ENCODE measurements around the gene C19orf12.

- TF ChIP-seq, protein P1, sequence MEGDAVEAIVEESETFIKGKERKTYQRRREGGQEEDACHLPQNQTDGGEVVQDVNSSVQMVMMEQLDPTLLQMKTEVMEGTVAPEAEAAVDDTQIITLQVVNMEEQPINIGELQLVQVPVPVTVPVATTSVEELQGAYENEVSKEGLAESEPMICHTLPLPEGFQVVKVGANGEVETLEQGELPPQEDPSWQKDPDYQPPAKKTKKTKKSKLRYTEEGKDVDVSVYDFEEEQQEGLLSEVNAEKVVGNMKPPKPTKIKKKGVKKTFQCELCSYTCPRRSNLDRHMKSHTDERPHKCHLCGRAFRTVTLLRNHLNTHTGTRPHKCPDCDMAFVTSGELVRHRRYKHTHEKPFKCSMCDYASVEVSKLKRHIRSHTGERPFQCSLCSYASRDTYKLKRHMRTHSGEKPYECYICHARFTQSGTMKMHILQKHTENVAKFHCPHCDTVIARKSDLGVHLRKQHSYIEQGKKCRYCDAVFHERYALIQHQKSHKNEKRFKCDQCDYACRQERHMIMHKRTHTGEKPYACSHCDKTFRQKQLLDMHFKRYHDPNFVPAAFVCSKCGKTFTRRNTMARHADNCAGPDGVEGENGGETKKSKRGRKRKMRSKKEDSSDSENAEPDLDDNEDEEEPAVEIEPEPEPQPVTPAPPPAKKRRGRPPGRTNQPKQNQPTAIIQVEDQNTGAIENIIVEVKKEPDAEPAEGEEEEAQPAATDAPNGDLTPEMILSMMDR (IDR thresholded peaks at IDR 0.05; ENCODE audit: borderline replicate concordance, extremely low read depth, low read length, poor library complexity, severe bottlenecking) = no peak
- TF ChIP-seq EZH2 (IDR thresholded peaks at IDR 0.05; ENCODE audit: borderline replicate concordance, low read depth, low read length, severe bottlenecking) = no peak
Measured at GRCh38 chr19:29761575-29762232, 46.6 kb upstream of the C19orf12 start.

Data from DND-41 (cell line).